Lower leg skin (tissue), 4 donors: ENCODE data around the gene CHD6. TPM values are rescaled to one million over a fixed set of nuclear protein-coding genes. Genes with fewer than 3 reads are reported as not detected.

Source experiments
- DNase-seq, 2 donors: peaks; one replicate each; pipeline ENCODE4 v3.0.0-alpha.2; 2019; ENCODE audit warnings: low spot score in 2 of 2
- H3K4me3 ChIP-seq: fragments of 200-600 bp; sonication (generic); 2 replicates; pipeline ENCODE4 v1.5.1; 2017; ENCODE audit warnings: mild to moderate bottlenecking, low read depth; ENCODE audit not compliant: poor library complexity, severe bottlenecking
- POLR2A ChIP-seq, 2 donors: fragments of 450-650 bp; IDR thresholded peaks; one replicate each; pipeline ENCODE4 v1.6.1; 2016 to 2017; ENCODE audit warnings: antibody characterized with exemption in 2 of 2, mild to moderate bottlenecking in 1 of 2, moderate library complexity in 1 of 2
- WGBS, 2 donors: methylation state at CpG; one replicate each; pipeline ENCODE4 v1.1.5; 2018; 5-methylcytosine and 5-hydroxymethylcytosine counted together
- intact Hi-C: fragments of 100-400 bp; cut with DNase I; formaldehyde crosslinking; loops from one replicate; pipeline ENCODE4 v1.15.0; 2023; ENCODE audit warnings: low total_unique reads
- total RNA-seq, 4 donors: library from RNA; depleted of rRNA; stranded (reverse); fragments of >200 nt; gene quantifications; one replicate each; pipeline ENCODE4 v1.1.0, GENCODE V29; 2016
- TF ChIP-seq, protein P1 (sequence below), 3 donors: fragments of 450-650 bp; IDR thresholded peaks; one replicate each; pipeline ENCODE4 v1.5.1; 2016; ENCODE audit warnings: antibody characterized with exemption in 3 of 3, mild to moderate bottlenecking in 3 of 3, moderate library complexity in 2 of 3

Gene CHD6
- total RNA-seq, 4 donors from 2014 or later, result 29.7 to 40.1 (median 37.7) TPM

- no peak overlapping the region for H3K4me3 ChIP-seq
- DNase-seq, result no peak
- 60 to 62% methylated on average over 11 of the region's 11 CpGs for WGBS, 2 donors
- intact Hi-C loops, result no loop called here
- TF ChIP-seq, protein P1, sequence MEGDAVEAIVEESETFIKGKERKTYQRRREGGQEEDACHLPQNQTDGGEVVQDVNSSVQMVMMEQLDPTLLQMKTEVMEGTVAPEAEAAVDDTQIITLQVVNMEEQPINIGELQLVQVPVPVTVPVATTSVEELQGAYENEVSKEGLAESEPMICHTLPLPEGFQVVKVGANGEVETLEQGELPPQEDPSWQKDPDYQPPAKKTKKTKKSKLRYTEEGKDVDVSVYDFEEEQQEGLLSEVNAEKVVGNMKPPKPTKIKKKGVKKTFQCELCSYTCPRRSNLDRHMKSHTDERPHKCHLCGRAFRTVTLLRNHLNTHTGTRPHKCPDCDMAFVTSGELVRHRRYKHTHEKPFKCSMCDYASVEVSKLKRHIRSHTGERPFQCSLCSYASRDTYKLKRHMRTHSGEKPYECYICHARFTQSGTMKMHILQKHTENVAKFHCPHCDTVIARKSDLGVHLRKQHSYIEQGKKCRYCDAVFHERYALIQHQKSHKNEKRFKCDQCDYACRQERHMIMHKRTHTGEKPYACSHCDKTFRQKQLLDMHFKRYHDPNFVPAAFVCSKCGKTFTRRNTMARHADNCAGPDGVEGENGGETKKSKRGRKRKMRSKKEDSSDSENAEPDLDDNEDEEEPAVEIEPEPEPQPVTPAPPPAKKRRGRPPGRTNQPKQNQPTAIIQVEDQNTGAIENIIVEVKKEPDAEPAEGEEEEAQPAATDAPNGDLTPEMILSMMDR (IDR thresholded peaks at IDR 0.05), result no peak
- no peak for TF ChIP-seq POLR2A (IDR thresholded peaks at IDR 0.05)
Observed at GRCh38 chr20:41373251-41373783, 244.9 kb downstream of the CHD6 start.

- WGBS, 2 donors, result 83 to 85% methylated on average over 4 of the region's 4 CpGs
- intact Hi-C loops, result no loop called here
- DNase-seq, result no peak
- TF ChIP-seq, protein P1 (IDR thresholded peaks at IDR 0.05), result no peak
- TF ChIP-seq POLR2A (IDR thresholded peaks at IDR 0.05), result no peak
- H3K4me3 ChIP-seq, result no peak overlapping the region
Observed at GRCh38 chr20:41371371-41371770, 246.8 kb downstream of the CHD6 start.

DNA sequence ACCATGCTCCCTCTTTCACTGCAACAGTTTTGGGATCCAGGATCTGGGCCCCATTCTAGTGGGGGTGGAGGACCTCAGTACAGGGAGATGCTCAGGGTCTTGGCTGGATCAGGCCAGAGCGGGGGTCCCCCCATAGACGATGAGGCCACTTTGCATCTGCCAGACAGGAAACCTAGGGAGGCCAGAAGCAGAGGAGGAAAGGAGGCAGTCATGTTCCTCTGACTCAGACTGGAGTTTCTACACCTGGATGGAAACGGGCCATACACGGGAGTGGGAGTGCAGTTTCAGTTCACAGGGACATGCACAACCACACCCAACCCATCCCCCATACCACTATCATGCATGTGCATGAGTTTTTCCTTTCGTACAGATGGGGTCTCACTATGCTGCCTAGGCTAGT lies 248.0 kb downstream of the CHD6 start:
- intact Hi-C loops, result no loop called here
- WGBS, 2 donors, result 72 to 75% methylated on average over 5 of the region's 5 CpGs
- DNase-seq, result no peak
- TF ChIP-seq POLR2A (IDR thresholded peaks at IDR 0.05), result no peak
- TF ChIP-seq, protein P1 (IDR thresholded peaks at IDR 0.05), result no peak
- no peak overlapping the region for H3K4me3 ChIP-seq

GRCh38 chr20:41369673-41370072 lies 248.5 kb downstream of the CHD6 start:
- intact Hi-C loops, result no loop called here
- DNase-seq, result no peak
- 53 to 58% methylated on average over 2 of the region's 2 CpGs for WGBS, 2 donors
- H3K4me3 ChIP-seq, result no peak overlapping the region
- no peak for TF ChIP-seq POLR2A (IDR thresholded peaks at IDR 0.05)
- TF ChIP-seq, protein P1 (IDR thresholded peaks at IDR 0.05), result no peak

- no peak for TF ChIP-seq POLR2A (IDR thresholded peaks at IDR 0.05)
- TF ChIP-seq, protein P1 (IDR thresholded peaks at IDR 0.05), result no peak
- no peak overlapping the region for H3K4me3 ChIP-seq
- DNase-seq, result no peak
- intact Hi-C loops, result no loop called here
- WGBS, 2 donors, result 88 to 93% methylated on average over 3 of the region's 3 CpGs
Observed at GRCh38 chr20:41367956-41368355, 250.2 kb downstream of the CHD6 start.

GRCh38 chr20:41367393-41367695 lies 250.8 kb downstream of the CHD6 start:
- intact Hi-C loops, result no loop called here
- 84 to 89% methylated on average over 13 of the region's 13 CpGs for WGBS, 2 donors
- no peak for TF ChIP-seq POLR2A (IDR thresholded peaks at IDR 0.05)
- TF ChIP-seq, protein P1 (IDR thresholded peaks at IDR 0.05), result no peak
- no peak overlapping the region for H3K4me3 ChIP-seq
- no peak for DNase-seq
